Activated T-helper 1 cell treated with anti-CD3 and anti-CD28 coated beads, Interleukin-12 subunit alpha, Interleukin-12 subunit beta, Interleukin-2, Interleukin-4 antibody, amounts not matched to agents 30 ng/mL and 10 ng/mL and 1 ng/mL, durations not matched to agents 14 hours and 24 hours and 36 hours (primary cell): ENCODE data around the gene RAPGEF4. TPM values are rescaled to one million over a fixed set of nuclear protein-coding genes. Genes with fewer than 3 reads are reported as not detected.
"Not testable (repeated sequence)": the region's sequence is repeated elsewhere in the genome, so short reads cannot be mapped to it uniquely, and the experiment has no call there.

Experiments used
- DNase-seq: peaks from one replicate; pipeline ENCODE4 v3.0.0; 2021; ENCODE audit warnings: low spot score
- H3K27ac Mint-ChIP-seq: one replicate; pipeline ENCODE4 v1.8.0; 2021; ENCODE audit warnings: mild to moderate bottlenecking, mixed read lengths
- H3K27me3 Mint-ChIP-seq: one replicate; pipeline ENCODE4 v1.8.0; 2022; ENCODE audit warnings: mild to moderate bottlenecking, moderate library complexity, mixed read lengths; ENCODE audit not compliant: insufficient read depth
- H3K36me3 Mint-ChIP-seq: one replicate; pipeline ENCODE4 v1.8.0; 2021; ENCODE audit warnings: low read depth, mixed read lengths
- H3K4me1 Mint-ChIP-seq: one replicate; pipeline ENCODE4 v1.8.0; 2021; ENCODE audit warnings: low read depth, mixed read lengths
- H3K4me3 Mint-ChIP-seq: one replicate; pipeline ENCODE4 v1.8.0; 2021; ENCODE audit warnings: mild to moderate bottlenecking, moderate library complexity, mixed read lengths
- H3K9me3 Mint-ChIP-seq: one replicate; pipeline ENCODE4 v1.8.0; 2021; ENCODE audit warnings: mixed read lengths
- intact Hi-C: fragments of 100-400 bp; cut with micrococcal nuclease; formaldehyde crosslinking; loops from one replicate; pipeline ENCODE4 v1.15.1; 2024
- total RNA-seq: library from RNA; stranded (reverse); gene quantifications from 2 replicates; pipeline ENCODE4 v1.2.3, GENCODE V29; 2022

RAPGEF4 gene
- total RNA-seq, 1 donor from 2014 or later: 0.31 TPM

DNA sequence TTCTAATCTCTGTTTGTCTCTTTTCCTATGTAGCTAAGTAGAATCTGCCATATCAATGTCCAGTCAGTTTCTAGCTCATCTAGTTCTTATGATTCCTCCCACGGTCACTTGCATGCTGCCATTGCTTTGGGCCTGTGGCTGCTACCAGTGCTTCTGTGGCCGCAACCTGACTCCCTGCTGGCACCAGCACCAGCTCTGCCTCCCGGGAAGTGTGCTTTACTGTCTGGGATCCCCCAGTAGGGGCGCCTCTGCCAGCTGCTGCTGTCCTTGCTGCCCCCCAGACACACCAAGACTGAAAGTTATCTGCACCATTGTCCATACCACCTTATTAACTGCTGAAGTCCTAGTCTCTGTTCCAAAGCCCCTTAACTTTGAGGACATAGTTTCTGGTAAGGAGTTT is 56.3 kb downstream of the RAPGEF4 start:
- H3K27me3 Mint-ChIP-seq: no peaks in the 10 kb centered on the region
- no peaks in the 10 kb centered on the region for H3K9me3 Mint-ChIP-seq
- no peak overlapping the region for H3K27ac Mint-ChIP-seq
- no peaks in the 10 kb centered on the region for H3K4me1 Mint-ChIP-seq
- no peaks in the 10 kb centered on the region for H3K36me3 Mint-ChIP-seq
- H3K4me3 Mint-ChIP-seq: no peak overlapping the region
- no peak for DNase-seq
- intact Hi-C loops: no loop called here

DNA sequence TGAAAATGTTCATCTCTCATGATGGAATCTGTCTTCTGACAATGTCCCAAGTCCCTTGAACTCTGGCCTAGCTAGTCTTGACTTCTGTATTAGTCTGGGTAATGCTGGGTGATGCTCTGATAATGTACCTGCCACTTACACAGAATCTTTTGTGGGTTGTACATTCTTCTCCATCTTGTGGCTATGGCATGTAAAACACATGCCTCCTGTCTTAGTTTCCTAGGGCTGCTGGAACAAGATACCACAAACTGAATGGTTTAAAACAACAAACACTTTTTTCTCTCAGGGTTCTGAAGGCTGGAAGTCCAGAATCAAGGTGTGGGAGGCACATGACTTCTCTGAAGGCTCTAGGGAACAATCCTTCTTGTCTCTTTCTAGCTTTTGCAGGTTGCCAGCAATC is 57.1 kb downstream of the RAPGEF4 start:
- Mint-ChIP-seq H3K9me3 (no peaks in the 10 kb centered on the region), H3K27ac (no peak overlapping the region), H3K36me3 (no peaks in the 10 kb centered on the region), H3K4me3 (no peak overlapping the region), H3K27me3 (no peaks in the 10 kb centered on the region), H3K4me1 (no peaks in the 10 kb centered on the region)
- DNase-seq: no peak
- intact Hi-C loops: no loop called here

DNA sequence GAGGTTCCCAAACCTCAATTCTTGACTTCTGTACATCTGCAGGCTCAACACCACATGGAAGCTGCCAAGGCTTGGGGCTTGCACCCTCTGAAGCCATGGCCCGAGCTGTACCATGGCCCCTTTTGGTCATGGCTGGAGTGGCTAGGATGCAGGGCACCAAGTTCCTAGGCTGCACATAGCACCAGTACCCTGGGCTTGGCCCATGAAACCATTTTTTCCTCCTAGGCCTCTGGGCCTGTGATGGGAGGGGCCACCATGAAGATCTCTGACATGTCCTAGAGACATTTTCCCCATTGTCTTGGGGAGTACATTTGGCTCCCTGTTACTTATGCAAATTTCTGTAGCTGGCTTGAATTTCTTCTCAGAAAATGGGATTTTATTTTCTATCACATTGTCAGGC is 67.7 kb downstream of the RAPGEF4 start:
- H3K27ac Mint-ChIP-seq, intact Hi-C loops, H3K27me3 Mint-ChIP-seq, H3K4me3 Mint-ChIP-seq, H3K36me3 Mint-ChIP-seq, H3K4me1 Mint-ChIP-seq, DNase-seq: not testable (repeated sequence)
- peaks cover 15% of the 10 kb centered on the region for H3K9me3 Mint-ChIP-seq

DNA sequence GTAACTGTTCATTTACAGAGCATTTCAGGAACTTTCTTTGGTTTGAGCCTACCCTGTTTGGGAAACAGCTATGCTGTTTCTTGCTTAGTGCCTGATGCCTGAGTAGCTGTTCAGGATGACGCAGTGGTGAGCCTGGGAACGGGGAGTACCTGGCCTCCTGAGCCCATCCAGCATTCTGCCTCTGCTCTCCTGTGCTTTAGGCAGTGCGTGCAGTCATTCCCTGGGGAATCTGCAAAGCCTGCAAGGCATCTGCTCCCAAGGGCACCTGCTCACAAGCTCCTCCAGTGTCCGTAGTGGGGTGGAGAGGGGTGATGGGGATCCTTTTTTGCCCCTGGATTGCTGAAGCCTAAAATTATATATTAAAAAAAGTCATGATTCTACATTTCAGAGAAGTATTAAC is 68.8 kb downstream of the RAPGEF4 start:
- intact Hi-C loops: no loop called here
- Mint-ChIP-seq H3K36me3 (peaks cover 1% of the 10 kb centered on the region), H3K4me1 (no peaks in the 10 kb centered on the region), H3K4me3 (no peak overlapping the region), H3K9me3 (peaks cover 15% of the 10 kb centered on the region), H3K27ac (no peak overlapping the region), H3K27me3 (peaks cover 3% of the 10 kb centered on the region)
- DNase-seq: no peak

DNA sequence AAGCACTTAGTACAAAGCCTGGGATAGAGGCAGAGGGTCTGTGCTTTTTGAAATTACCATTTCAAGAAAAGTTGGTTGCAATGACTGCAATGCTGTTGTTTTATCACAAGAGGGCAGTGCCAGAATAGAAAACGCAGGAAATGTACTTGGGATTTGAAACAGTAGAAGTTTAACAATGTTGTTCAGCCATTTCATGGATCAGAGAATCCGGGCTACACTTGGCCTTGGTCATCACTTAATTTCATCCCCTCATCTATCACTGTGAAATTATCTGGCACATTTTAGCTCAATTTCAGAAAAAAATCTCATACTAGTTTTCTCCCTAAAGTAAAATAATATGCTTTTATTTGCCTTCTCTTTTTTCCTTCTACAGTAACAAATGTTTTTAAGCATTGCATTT is 70.8 kb downstream of the RAPGEF4 start:
- H3K4me1 Mint-ChIP-seq: no peaks in the 10 kb centered on the region

DNA sequence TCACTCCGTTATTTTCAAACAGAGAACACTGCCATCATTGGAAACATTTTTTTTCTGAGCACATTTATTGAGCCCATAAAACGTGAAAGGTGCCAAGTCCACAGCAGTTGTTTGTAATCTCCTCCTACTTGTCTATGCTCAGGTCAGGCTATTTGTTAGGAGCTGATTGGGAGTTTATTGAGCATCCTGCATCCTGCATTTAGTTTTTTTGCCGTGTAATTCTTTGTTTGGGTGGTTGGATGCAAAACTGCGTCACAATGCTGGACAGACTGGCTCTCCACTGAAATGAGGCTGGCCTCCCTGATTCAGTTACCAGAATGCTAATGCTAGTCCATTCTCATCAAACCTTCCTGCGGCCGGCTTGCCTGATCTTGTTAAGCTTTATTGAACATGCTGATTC is 71.4 kb downstream of the RAPGEF4 start:
- Mint-ChIP-seq H3K4me3 (no peak overlapping the region), H3K4me1 (no peaks in the 10 kb centered on the region)

More for the DNA sequence above, 70.8 kb downstream of the RAPGEF4 start:
- no peak overlapping the region for H3K4me3 Mint-ChIP-seq
- H3K27me3 Mint-ChIP-seq: peaks cover 12% of the 10 kb centered on the region
- intact Hi-C loops: loop anchor here (1.0 to 5.0 kb wide), 3 partner anchors 56 to 221 kb away; no protein-coding TSS in a partner anchor
- H3K36me3 Mint-ChIP-seq: no peaks in the 10 kb centered on the region
- H3K27ac Mint-ChIP-seq: no peak overlapping the region
- peaks cover 15% of the 10 kb centered on the region for H3K9me3 Mint-ChIP-seq
- DNase-seq: no peak

DNA sequence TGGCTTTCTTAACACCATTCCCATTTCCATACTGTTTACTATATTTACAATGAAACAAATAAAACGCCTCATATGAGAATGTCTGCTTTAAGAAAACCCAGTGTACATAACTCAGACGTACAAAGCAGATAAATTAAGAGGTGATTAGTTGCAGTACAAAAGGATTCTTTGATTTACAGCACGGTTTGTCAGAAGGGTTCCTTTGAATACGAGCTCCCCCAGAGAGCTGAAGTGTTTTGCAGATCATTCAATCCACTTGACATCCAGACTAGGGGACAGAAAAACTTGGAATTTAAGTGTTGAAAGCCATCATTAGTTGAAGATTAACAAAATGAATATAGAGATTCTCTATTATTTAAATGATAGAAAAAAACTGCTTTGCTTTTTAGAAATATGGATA is 72.5 kb downstream of the RAPGEF4 start:
- Mint-ChIP-seq H3K9me3 (peaks cover 4% of the 10 kb centered on the region), H3K4me3 (no peak overlapping the region), H3K36me3 (no peaks in the 10 kb centered on the region), H3K27ac (no peak overlapping the region), H3K4me1 (no peaks in the 10 kb centered on the region), H3K27me3 (peaks cover 14% of the 10 kb centered on the region)
- no peak for DNase-seq
- intact Hi-C loops: loop anchor here (5.0 kb wide), 1 partner anchor 54 kb away; no protein-coding TSS in a partner anchor

More for the DNA sequence above, 71.4 kb downstream of the RAPGEF4 start:
- no peaks in the 10 kb centered on the region for H3K36me3 Mint-ChIP-seq
- H3K27ac Mint-ChIP-seq: no peak overlapping the region
- intact Hi-C loops: loop anchor here (1.0 to 5.0 kb wide), 3 partner anchors 55 to 220 kb away; no protein-coding TSS in a partner anchor
- H3K9me3 Mint-ChIP-seq: peaks cover 14% of the 10 kb centered on the region
- no peak for DNase-seq
- peaks cover 11% of the 10 kb centered on the region for H3K27me3 Mint-ChIP-seq

DNA sequence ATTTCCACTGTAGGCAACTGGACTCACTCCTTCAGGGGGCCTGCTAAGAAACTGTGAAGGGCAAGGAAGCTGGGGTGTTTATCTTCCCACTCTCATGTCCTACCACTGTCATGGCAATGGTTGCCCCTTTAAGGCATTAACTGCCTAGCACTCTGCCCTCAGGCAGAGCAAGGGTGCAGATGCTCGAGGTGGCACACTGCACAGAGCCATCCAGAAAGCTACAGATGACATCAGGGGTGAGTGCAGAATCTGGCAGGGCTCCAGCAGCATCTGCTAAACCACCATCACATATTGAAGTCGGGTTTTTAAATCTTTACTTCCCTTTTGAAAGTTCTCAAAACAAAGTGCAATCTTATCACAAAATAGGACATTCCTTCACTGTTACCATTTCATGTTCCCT is 75.4 kb downstream of the RAPGEF4 start:
- Mint-ChIP-seq H3K9me3 (no peaks in the 10 kb centered on the region), H3K36me3 (no peaks in the 10 kb centered on the region), H3K4me3 (no peak overlapping the region), H3K27ac (no peak overlapping the region), H3K4me1 (no peaks in the 10 kb centered on the region), H3K27me3 (peaks cover 17% of the 10 kb centered on the region)
- no peak for DNase-seq
- intact Hi-C loops: no loop called here

DNA sequence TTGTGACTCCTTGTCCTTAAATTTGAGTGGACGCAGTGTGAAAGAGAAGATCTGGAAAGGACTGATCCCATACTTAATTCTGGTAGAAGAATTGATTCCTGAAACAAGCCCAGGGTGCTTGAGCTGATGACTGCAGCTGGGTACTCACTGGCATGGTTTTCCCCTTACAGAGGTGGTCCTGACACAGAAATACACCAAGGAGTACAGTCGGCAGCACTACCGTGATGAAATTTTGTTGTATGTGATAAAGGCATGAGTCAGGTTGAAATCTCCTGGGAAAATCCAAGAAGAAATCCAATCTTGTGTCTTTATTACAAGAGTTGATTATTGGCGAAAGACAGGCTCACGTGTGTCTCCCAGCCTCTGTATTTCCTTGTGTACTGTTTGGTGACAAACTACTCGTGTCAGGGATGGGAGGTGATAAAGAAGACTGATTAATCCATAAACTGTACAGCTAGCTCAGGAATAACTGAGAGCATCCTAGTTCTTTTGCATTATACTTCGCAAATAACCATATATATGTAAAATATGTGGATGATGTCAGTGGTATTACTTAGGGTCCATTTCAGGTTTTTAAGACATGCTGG is 76.6 kb downstream of the RAPGEF4 start:
- intact Hi-C loops: no loop called here
- no peaks in the 10 kb centered on the region for H3K4me1 Mint-ChIP-seq
- H3K27me3 Mint-ChIP-seq: peaks cover 17% of the 10 kb centered on the region
- no peaks in the 10 kb centered on the region for H3K9me3 Mint-ChIP-seq
- no peak overlapping the region for H3K4me3 Mint-ChIP-seq
- H3K27ac Mint-ChIP-seq: no peak overlapping the region
- no peaks in the 10 kb centered on the region for H3K36me3 Mint-ChIP-seq
- DNase-seq: no peak

DNA sequence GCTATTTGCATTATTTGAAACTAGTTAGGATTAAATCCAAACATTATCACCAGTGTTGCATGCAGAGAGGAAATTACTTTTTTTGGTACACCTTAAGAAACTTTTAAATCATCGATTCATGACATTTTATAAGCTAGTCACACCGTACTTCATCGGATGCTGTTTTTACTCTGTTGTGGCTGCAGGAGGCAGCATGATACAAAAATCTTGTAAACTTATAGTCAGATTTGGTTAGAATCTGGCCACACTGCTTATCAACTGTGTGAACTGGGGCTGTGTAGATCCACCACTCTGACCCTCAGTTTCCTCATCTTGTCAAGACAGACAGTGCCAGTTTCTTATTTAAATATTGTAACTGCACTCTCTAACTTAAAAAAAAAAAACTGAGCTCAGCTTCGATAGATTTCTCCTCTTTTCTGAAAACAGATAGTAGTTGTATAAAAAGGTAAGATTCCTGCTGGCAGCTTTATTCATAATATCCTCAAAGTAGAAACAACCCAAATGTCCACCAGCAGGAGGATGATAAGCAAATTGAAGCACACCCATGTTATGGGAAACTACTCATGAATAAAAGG is 77.8 kb downstream of the RAPGEF4 start:
- DNase-seq: no peak
- no peaks in the 10 kb centered on the region for H3K4me1 Mint-ChIP-seq
- H3K9me3 Mint-ChIP-seq: no peaks in the 10 kb centered on the region
- intact Hi-C loops: no loop called here
- no peaks in the 10 kb centered on the region for H3K36me3 Mint-ChIP-seq
- no peak overlapping the region for H3K4me3 Mint-ChIP-seq
- no peak overlapping the region for H3K27ac Mint-ChIP-seq
- H3K27me3 Mint-ChIP-seq: peaks cover 19% of the 10 kb centered on the region

DNA sequence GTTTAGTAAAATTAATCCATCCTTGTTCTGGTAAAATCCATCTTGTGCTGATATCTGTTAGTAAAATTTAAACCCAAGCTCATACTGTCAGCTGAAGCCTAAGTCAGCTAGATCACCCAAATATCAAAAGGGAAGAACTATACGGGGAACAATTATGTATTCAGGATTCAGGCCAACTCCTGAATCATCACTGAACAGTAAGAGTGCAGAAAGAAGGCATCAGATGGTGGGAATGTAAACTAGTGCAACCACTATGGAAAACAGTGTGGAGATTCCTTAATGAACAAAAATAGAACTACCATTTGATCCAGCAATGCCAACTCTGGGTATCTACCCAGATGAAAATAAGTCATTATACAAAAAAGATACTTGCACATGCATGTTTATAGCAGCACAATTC is 81.8 kb downstream of the RAPGEF4 start:
- H3K27me3 Mint-ChIP-seq: peaks cover 14% of the 10 kb centered on the region
- H3K36me3 Mint-ChIP-seq: no peaks in the 10 kb centered on the region
- no peaks in the 10 kb centered on the region for H3K4me1 Mint-ChIP-seq
- no peak overlapping the region for H3K4me3 Mint-ChIP-seq
- DNase-seq: no peak
- no peak overlapping the region for H3K27ac Mint-ChIP-seq
- H3K9me3 Mint-ChIP-seq: no peaks in the 10 kb centered on the region
- intact Hi-C loops: no loop called here

DNA sequence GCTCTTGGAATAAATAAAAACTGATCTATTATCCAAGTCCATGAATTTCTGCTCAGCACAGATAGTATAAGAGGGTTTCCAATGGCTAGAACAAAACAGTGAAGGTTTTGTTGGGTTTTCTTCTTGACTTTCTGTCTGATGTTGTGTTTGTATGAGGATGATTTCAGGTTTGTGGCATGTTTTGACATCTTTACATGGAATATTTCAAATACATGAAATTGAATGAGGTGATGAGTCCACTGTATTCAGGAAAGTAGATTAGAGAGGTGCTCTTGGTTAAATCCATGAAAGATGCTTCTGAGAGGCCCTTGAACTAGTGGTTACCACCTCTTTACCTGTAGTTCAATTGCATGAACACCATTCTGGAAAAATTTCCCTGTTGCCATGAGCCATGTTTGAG is 84.3 kb downstream of the RAPGEF4 start:
- DNase-seq: no peak
- peaks cover 11% of the 10 kb centered on the region for H3K27me3 Mint-ChIP-seq
- H3K4me3 Mint-ChIP-seq: no peak overlapping the region
- H3K27ac Mint-ChIP-seq: no peak overlapping the region
- H3K4me1 Mint-ChIP-seq: no peaks in the 10 kb centered on the region
- no peaks in the 10 kb centered on the region for H3K36me3 Mint-ChIP-seq
- H3K9me3 Mint-ChIP-seq: no peaks in the 10 kb centered on the region
- intact Hi-C loops: no loop called here

DNA sequence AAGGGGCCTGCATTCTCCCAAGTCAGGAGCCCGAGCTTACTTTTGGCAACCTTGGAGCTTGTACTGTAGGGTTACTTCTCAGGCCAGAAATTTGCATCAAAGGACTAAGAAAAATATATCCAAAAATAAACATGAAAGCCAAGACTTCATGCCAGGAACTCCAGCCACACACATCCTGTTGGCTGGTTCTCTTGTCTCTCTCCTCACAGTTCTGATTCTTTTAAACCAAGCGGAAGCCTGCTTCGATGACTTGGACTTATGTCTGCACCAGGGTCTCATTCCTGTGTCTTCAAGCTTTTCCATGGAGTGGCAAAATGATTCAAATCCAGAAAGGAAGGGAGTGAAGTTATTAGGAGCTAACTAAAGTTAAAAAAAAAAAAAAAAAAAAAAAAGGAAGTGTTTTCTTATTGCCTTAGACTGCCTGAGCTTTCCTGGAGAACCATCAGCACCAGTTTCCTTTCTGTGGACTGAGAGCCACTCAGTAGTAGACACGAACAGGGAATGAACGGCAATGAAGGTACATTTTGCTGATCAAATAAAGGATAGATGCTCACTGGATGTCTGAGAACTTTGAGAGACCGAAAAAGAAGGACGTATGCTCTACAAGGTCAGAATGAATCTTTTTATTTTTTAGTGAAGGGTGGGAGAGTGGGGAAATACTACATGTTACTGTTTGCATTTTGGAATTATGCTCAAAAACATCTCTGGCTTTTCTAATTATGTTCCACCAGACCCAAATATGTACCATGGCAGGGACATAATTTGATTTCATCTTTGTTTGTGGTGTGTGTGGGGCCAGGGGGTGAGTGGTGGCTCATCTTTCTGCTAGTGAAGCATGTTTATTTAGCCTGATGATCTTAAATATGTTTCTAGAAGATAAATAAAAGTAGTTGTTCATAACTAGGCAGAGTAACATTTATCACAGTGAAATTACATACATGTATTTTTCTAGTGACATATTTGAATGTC is 86.0 kb downstream of the RAPGEF4 start:
- Mint-ChIP-seq H3K36me3 (no peaks in the 10 kb centered on the region), H3K27me3 (peaks cover 8% of the 10 kb centered on the region), H3K4me1 (no peaks in the 10 kb centered on the region), H3K27ac (no peak overlapping the region), H3K4me3 (no peak overlapping the region), H3K9me3 (no peaks in the 10 kb centered on the region)
- DNase-seq: no peak
- intact Hi-C loops: no loop called here
